ENCODE data around the gene RAB4A.

DNA sequence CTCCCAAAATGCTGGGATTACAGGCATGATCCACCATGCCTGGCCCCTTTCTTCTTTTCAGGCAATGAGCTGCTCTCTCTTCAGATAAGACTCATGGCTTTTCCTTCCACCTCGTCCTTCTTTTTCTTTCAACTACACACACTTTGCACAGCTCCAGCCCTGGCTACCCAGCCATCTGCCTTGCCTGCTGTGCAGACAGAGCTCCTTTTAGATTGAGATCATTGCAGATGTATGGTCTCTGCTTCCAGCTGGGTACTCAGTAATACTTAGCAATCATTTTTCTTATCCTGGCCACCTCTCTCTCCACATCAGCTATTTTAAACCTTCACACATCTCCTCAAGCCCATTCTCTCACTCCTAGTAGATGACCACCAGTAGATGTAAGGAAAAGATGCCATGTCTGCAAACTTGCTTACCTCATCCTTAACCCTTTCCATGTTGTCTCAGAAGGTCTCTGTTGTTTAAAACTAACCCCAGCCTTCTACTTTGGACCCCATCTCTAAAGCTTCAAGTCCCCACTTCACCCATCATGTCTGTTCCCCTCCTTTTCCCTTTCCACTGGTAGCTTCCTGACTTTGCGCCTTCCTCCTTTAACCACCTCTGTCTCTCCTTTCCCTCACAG is 7.3 kb downstream of the RAB4A start:
- TF ChIP-seq, protein P1, sequence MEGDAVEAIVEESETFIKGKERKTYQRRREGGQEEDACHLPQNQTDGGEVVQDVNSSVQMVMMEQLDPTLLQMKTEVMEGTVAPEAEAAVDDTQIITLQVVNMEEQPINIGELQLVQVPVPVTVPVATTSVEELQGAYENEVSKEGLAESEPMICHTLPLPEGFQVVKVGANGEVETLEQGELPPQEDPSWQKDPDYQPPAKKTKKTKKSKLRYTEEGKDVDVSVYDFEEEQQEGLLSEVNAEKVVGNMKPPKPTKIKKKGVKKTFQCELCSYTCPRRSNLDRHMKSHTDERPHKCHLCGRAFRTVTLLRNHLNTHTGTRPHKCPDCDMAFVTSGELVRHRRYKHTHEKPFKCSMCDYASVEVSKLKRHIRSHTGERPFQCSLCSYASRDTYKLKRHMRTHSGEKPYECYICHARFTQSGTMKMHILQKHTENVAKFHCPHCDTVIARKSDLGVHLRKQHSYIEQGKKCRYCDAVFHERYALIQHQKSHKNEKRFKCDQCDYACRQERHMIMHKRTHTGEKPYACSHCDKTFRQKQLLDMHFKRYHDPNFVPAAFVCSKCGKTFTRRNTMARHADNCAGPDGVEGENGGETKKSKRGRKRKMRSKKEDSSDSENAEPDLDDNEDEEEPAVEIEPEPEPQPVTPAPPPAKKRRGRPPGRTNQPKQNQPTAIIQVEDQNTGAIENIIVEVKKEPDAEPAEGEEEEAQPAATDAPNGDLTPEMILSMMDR (IDR thresholded peaks at IDR 0.05), result no peak
- TF ChIP-seq, protein P2, sequence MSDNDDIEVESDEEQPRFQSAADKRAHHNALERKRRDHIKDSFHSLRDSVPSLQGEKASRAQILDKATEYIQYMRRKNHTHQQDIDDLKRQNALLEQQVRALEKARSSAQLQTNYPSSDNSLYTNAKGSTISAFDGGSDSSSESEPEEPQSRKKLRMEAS (IDR thresholded peaks at IDR 0.05), result no peak
- TF ChIP-seq FOSL2 (IDR thresholded peaks at IDR 0.05), result no peak
- no peak for TF ChIP-seq FOSL2 (CRISPR knock-in tag; IDR thresholded peaks at IDR 0.05)
- no peak for TF ChIP-seq MYC (IDR thresholded peaks at IDR 0.05; ENCODE audit: borderline replicate concordance, low read length)
- TF ChIP-seq, protein P3, sequence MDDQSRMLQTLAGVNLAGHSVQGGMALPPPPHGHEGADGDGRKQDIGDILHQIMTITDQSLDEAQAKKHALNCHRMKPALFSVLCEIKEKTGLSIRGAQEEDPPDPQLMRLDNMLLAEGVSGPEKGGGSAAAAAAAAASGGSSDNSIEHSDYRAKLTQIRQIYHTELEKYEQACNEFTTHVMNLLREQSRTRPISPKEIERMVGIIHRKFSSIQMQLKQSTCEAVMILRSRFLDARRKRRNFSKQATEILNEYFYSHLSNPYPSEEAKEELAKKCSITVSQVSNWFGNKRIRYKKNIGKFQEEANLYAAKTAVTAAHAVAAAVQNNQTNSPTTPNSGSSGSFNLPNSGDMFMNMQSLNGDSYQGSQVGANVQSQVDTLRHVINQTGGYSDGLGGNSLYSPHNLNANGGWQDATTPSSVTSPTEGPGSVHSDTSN (IDR thresholded peaks at IDR 0.05), result no peak
- TF ChIP-seq EP300 (IDR thresholded peaks at IDR 0.05), result no peak
- TF ChIP-seq, protein P4, sequence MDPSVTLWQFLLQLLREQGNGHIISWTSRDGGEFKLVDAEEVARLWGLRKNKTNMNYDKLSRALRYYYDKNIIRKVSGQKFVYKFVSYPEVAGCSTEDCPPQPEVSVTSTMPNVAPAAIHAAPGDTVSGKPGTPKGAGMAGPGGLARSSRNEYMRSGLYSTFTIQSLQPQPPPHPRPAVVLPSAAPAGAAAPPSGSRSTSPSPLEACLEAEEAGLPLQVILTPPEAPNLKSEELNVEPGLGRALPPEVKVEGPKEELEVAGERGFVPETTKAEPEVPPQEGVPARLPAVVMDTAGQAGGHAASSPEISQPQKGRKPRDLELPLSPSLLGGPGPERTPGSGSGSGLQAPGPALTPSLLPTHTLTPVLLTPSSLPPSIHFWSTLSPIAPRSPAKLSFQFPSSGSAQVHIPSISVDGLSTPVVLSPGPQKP (IDR thresholded peaks at IDR 0.05; ENCODE audit: low read depth, low read length), result no peak
- no peak for TF ChIP-seq JUN (IDR thresholded peaks at IDR 0.05)
- no peak for TF ChIP-seq RNF2 (IDR thresholded peaks at IDR 0.05; ENCODE audit: borderline replicate concordance, low read depth)

Measured in A549 (cell line).